Effector CD8-positive, alpha-beta T cell (primary cell): ENCODE results near the gene TAGLN2.

Experiments used
- DNase-seq: peaks from one replicate; lab custom pipeline; 2025; lab: John Stamatoyannopoulos, UW
- total RNA-seq, 4 experiments: gene quantifications; one replicate each; lab custom pipeline; 2026; lab: John Stamatoyannopoulos, UW

TAGLN2 gene
- 146 to 438 (median 191) reads per million in 4 experiments for total RNA-seq

- peak; percentile 82 for DNase-seq
These were observed at the start of gene TAGLN2 for GRCh38 chr1:159924791-159925718. TAGLN2 (minus strand) TSS chr1:159925507; CDS start chr1:159920509, 4,998 bp downstream.

GRCh38 chr1:159974350-159974965, 49.2 kb upstream of the TAGLN2 start:
- DNase-seq: no peak

GRCh38 chr1:159973350-159973940, 48.1 kb upstream of the TAGLN2 start:
- no peak for DNase-seq

- DNase-seq: no peak
These were observed 47.3 kb upstream of the TAGLN2 start for GRCh38 chr1:159972443-159973205.

- no peak for DNase-seq
These were observed 45.6 kb upstream of the TAGLN2 start for GRCh38 chr1:159970932-159971342.

GRCh38 chr1:159968901-159969300, 43.6 kb upstream of the TAGLN2 start:
- no peak for DNase-seq

GRCh38 chr1:159965263-159965662, 40.0 kb upstream of the TAGLN2 start:
- no peak for DNase-seq

GRCh38 chr1:159964144-159964543, 38.8 kb upstream of the TAGLN2 start:
- DNase-seq: no peak

GRCh38 chr1:159962176-159962575, 36.9 kb upstream of the TAGLN2 start:
- DNase-seq: no peak

GRCh38 chr1:159961636-159962035, 36.3 kb upstream of the TAGLN2 start:
- DNase-seq: no peak

- no peak for DNase-seq
These were observed 35.5 kb upstream of the TAGLN2 start for GRCh38 chr1:159960721-159961381.

GRCh38 chr1:159959451-159959850, 34.1 kb upstream of the TAGLN2 start:
- no peak for DNase-seq

GRCh38 chr1:159958719-159959380, 33.5 kb upstream of the TAGLN2 start:
- DNase-seq: no peak

- no peak for DNase-seq
These were observed 32.5 kb upstream of the TAGLN2 start for GRCh38 chr1:159957824-159958268.

GRCh38 chr1:159955456-159955855, 30.1 kb upstream of the TAGLN2 start:
- no peak for DNase-seq

GRCh38 chr1:159953536-159954515, 28.5 kb upstream of the TAGLN2 start, which contains the start of gene SLAMF9:
SLAMF9 (minus strand) TSS chr1:159954237; CDS start chr1:159954137, 100 bp downstream.
- no peak for DNase-seq

- no peak for DNase-seq
These were observed 27.6 kb upstream of the TAGLN2 start for GRCh38 chr1:159952932-159953331.

- no peak for DNase-seq
These were observed 26.2 kb upstream of the TAGLN2 start for GRCh38 chr1:159951551-159951950.

GRCh38 chr1:159951016-159951415, 25.7 kb upstream of the TAGLN2 start:
- DNase-seq: no peak
